ENCODE data around the gene ARHGEF40.

ARHGEF40 gene

GRCh38 chr14:21070083-21070609, at the start of gene ARHGEF40:
TSS of gene ARHGEF40 (plus strand) at chr14:21070304. CDS start at chr14:21070397, 93 bp downstream.
- in situ Hi-C loops (cut with HindIII; ENCODE audit: low sequenced_read_pairs) = no loop called here

GRCh38 chr14:21020977-21021545, 49.0 kb upstream of the ARHGEF40 start:
- in situ Hi-C loops (cut with HindIII; ENCODE audit: low sequenced_read_pairs) = no loop called here

GRCh38 chr14:21022686-21023085, 47.4 kb upstream of the ARHGEF40 start:
- in situ Hi-C loops (cut with HindIII; ENCODE audit: low sequenced_read_pairs) = no loop called here

GRCh38 chr14:21023174-21023573, 46.9 kb upstream of the ARHGEF40 start:
- in situ Hi-C loops (cut with HindIII; ENCODE audit: low sequenced_read_pairs) = no loop called here

- in situ Hi-C loops (cut with HindIII; ENCODE audit: low sequenced_read_pairs) = no loop called here
Observed at GRCh38 chr14:21023817-21024584, 46.1 kb upstream of the ARHGEF40 start.

GRCh38 chr14:21024585-21025370, 45.3 kb upstream of the ARHGEF40 start, which contains the start of gene NDRG2:
TSS of gene NDRG2 (minus strand) at chr14:21025061. CDS start at chr14:21023315, 1,746 bp downstream.
- in situ Hi-C loops (cut with HindIII; ENCODE audit: low sequenced_read_pairs) = no loop called here

- in situ Hi-C loops (cut with HindIII; ENCODE audit: low sequenced_read_pairs) = no loop called here
Observed at GRCh38 chr14:21025371-21026273, 44.5 kb upstream of the ARHGEF40 start.

GRCh38 chr14:21026274-21026987, 43.7 kb upstream of the ARHGEF40 start:
- in situ Hi-C loops (cut with HindIII; ENCODE audit: low sequenced_read_pairs) = no loop called here

- in situ Hi-C loops (cut with HindIII; ENCODE audit: low sequenced_read_pairs) = no loop called here
Observed at GRCh38 chr14:21026988-21027315, 43.2 kb upstream of the ARHGEF40 start.

- in situ Hi-C loops (cut with HindIII; ENCODE audit: low sequenced_read_pairs) = no loop called here
Observed at GRCh38 chr14:21029917-21030316, 40.2 kb upstream of the ARHGEF40 start, which contains the start of gene TPPP2. TSS of gene TPPP2 (plus strand) at chr14:21030217. CDS start at chr14:21030582, 365 bp downstream.

GRCh38 chr14:21030531-21030930, 39.6 kb upstream of the ARHGEF40 start:
- in situ Hi-C loops (cut with HindIII; ENCODE audit: low sequenced_read_pairs) = no loop called here

GRCh38 chr14:21032326-21033132, 37.6 kb upstream of the ARHGEF40 start:
- in situ Hi-C loops (cut with HindIII; ENCODE audit: low sequenced_read_pairs) = no loop called here

GRCh38 chr14:21033133-21033698, 36.9 kb upstream of the ARHGEF40 start:
- in situ Hi-C loops (cut with HindIII; ENCODE audit: low sequenced_read_pairs) = no loop called here

GRCh38 chr14:21034707-21035106, 35.4 kb upstream of the ARHGEF40 start, which contains the start of gene RNASE13:
TSS of gene RNASE13 (minus strand) at chr14:21034807. CDS start at chr14:21034288, 519 bp downstream.
- in situ Hi-C loops (cut with HindIII; ENCODE audit: low sequenced_read_pairs) = no loop called here

- in situ Hi-C loops (cut with HindIII; ENCODE audit: low sequenced_read_pairs) = no loop called here
Observed at GRCh38 chr14:21036751-21037150, 33.4 kb upstream of the ARHGEF40 start.

GRCh38 chr14:21037156-21037555, 32.9 kb upstream of the ARHGEF40 start:
- in situ Hi-C loops (cut with HindIII; ENCODE audit: low sequenced_read_pairs) = no loop called here

- in situ Hi-C loops (cut with HindIII; ENCODE audit: low sequenced_read_pairs) = no loop called here
Observed at GRCh38 chr14:21038441-21039422, 31.4 kb upstream of the ARHGEF40 start.
